22Rv1 (cell line): ENCODE results near the gene PDHA1.

Experiments
- H3K27ac ChIP-seq: fragments of 450-650 bp; 2 replicates; pipeline ENCODE4 v1.5.1; 2017
- CTCF ChIP-seq: fragments of 450-650 bp; IDR thresholded peaks from 2 replicates; pipeline ENCODE4 v1.5.1; 2017; ENCODE audit warnings: mild to moderate bottlenecking
- ZFX ChIP-seq: fragments of 450-650 bp; IDR thresholded peaks from 2 replicates; pipeline ENCODE4 v1.6.1; 2017; ENCODE audit warnings: antibody characterized with exemption, borderline replicate concordance

PDHA1 gene

GRCh38 chrX:19372547-19373331 is 29.0 kb downstream of the PDHA1 start:
- TF ChIP-seq CTCF: peak; percentile 48
- no peak for TF ChIP-seq ZFX
- peak overlapping the region; percentile 35; the same call in 1 of the 2 replicates for H3K27ac ChIP-seq

- TF ChIP-seq ZFX (no peak), CTCF (no peak)
- no peak overlapping the region for H3K27ac ChIP-seq
Measured at GRCh38 chrX:19373351-19373891, 29.7 kb downstream of the PDHA1 start.

GRCh38 chrX:19375546-19375945 is 31.8 kb downstream of the PDHA1 start:
- H3K27ac ChIP-seq: no peak overlapping the region
- TF ChIP-seq CTCF: no peak
- TF ChIP-seq ZFX: no peak

GRCh38 chrX:19377799-19378198 is 34.1 kb downstream of the PDHA1 start:
- TF ChIP-seq ZFX (no peak), CTCF (no peak)
- no peak overlapping the region for H3K27ac ChIP-seq

- TF ChIP-seq CTCF: no peak
- TF ChIP-seq ZFX: no peak
Measured at GRCh38 chrX:19381326-19381725, 37.6 kb downstream of the PDHA1 start.

GRCh38 chrX:19382555-19383145 is 38.9 kb downstream of the PDHA1 start:
- no peak overlapping the region for H3K27ac ChIP-seq
- TF ChIP-seq CTCF (peak; percentile 74), ZFX (no peak)

More at GRCh38 chrX:19381326-19381725, 37.6 kb downstream of the PDHA1 start:
- H3K27ac ChIP-seq: no peak overlapping the region

GRCh38 chrX:19386679-19387078 is 43.0 kb downstream of the PDHA1 start:
- TF ChIP-seq CTCF: no peak
- H3K27ac ChIP-seq: no peak overlapping the region
